Peyer's patch (tissue), 4 donors: ENCODE measurements around the gene KDELR3. TPM values are rescaled to one million over a fixed set of nuclear protein-coding genes. Genes with fewer than 3 reads are reported as not detected.

Experiments used
- DNase-seq, 3 donors: peaks; one replicate each; pipeline ENCODE4 v3.0.0-alpha.2; 2017 to 2019
- H3K27ac ChIP-seq, 4 donors: fragments of 200-600 bp; sonication (generic); one replicate each; pipeline ENCODE4 v1.5.1; 2016 to 2019
- H3K27me3 ChIP-seq, 2 donors: fragments of 200-600 bp; sonication (generic); one replicate each; pipeline ENCODE4 v1.5.1; 2019
- H3K36me3 ChIP-seq, 3 donors: fragments of 200-600 bp; sonication (generic); one replicate each; pipeline ENCODE4 v1.5.1; 2016 to 2019
- H3K4me1 ChIP-seq, 4 donors: fragments of 200-600 bp; sonication (generic); one replicate each; pipeline ENCODE4 v1.5.1; 2016 to 2019
- H3K4me3 ChIP-seq, 4 donors: fragments of 200-600 bp; sonication (generic); 1 replicate in 3 of 4; 2 replicates in 1 of 4; pipeline ENCODE4 v1.5.1; 2016 to 2019; ENCODE audit warnings: mild to moderate bottlenecking in 1 of 4
- H3K9me3 ChIP-seq, 4 donors: fragments of 200-600 bp; sonication (generic); one replicate each; pipeline ENCODE4 v1.5.1; 2016 to 2019; ENCODE audit warnings: mild to moderate bottlenecking in 1 of 4
- POLR2A ChIP-seq, 2 donors: fragments of 450-650 bp; IDR thresholded peaks; one replicate each; pipeline ENCODE4 v1.5.1; 2017; ENCODE audit warnings: antibody characterized with exemption in 2 of 2, mild to moderate bottlenecking in 2 of 2, moderate library complexity in 2 of 2
- total RNA-seq, 4 donors: library from RNA; depleted of rRNA; stranded (reverse); fragments of >200 nt; gene quantifications; one replicate each; pipeline ENCODE4 v1.1.0, GENCODE V29; 2016
- TF ChIP-seq, protein P1 (sequence below), 6 experiments: fragments of 450-650 bp in 4 of 6; fragments of 200-600 bp in 2 of 6; sonication (generic) in 1 of 6; IDR thresholded peaks; one replicate each; pipeline ENCODE4 v1.5.1; 2017 to 2019; ENCODE audit warnings: antibody characterized with exemption in 6 of 6, mild to moderate bottlenecking in 3 of 6, moderate library complexity in 1 of 6

Gene KDELR3
- total RNA-seq, 4 donors from 2014 or later: 2.5 to 20.0 (median 16.6) TPM

DNA sequence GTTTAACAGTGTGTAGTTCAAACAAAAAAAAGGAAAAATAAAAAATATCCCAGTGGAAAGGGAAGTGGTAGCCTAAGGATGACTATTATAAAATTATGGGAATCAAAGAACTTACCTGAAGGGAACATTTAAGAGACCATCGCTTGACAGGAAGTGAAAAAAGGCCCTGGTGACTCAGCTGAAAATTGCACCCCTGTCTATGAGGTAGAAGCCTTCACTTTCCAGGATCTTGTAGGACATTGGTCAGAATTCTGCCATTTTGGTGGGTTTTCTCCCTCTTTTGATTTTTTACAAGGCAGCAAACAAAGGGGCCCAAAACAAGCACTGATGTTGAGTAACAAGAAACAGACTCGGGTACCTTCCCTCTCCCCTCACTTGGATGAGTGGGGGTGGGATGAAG, 22.6 kb downstream of the KDELR3 start:
- Histone ChIP-seq H3K27me3 (no peaks in the 10 kb centered on the region), H3K4me1 (peaks cover 0 to 12% (median 0%) of the 10 kb centered on the region in 4 donors), H3K27ac (peak overlapping the region in 3 of 4 donors; percentile 20 to 66 (median 42)), H3K9me3 (no peaks in the 10 kb centered on the region), H3K36me3 (peaks cover 0 to 99% (median 14%) of the 10 kb centered on the region in 3 donors), H3K4me3 (no peak overlapping the region)
- TF ChIP-seq, protein P1, sequence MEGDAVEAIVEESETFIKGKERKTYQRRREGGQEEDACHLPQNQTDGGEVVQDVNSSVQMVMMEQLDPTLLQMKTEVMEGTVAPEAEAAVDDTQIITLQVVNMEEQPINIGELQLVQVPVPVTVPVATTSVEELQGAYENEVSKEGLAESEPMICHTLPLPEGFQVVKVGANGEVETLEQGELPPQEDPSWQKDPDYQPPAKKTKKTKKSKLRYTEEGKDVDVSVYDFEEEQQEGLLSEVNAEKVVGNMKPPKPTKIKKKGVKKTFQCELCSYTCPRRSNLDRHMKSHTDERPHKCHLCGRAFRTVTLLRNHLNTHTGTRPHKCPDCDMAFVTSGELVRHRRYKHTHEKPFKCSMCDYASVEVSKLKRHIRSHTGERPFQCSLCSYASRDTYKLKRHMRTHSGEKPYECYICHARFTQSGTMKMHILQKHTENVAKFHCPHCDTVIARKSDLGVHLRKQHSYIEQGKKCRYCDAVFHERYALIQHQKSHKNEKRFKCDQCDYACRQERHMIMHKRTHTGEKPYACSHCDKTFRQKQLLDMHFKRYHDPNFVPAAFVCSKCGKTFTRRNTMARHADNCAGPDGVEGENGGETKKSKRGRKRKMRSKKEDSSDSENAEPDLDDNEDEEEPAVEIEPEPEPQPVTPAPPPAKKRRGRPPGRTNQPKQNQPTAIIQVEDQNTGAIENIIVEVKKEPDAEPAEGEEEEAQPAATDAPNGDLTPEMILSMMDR (IDR thresholded peaks at IDR 0.05): peak in 3 of 6 experiments; percentile 6 to 26 (median 12)
- no peak for TF ChIP-seq POLR2A (IDR thresholded peaks at IDR 0.05)
- DNase-seq: no peak

DNA sequence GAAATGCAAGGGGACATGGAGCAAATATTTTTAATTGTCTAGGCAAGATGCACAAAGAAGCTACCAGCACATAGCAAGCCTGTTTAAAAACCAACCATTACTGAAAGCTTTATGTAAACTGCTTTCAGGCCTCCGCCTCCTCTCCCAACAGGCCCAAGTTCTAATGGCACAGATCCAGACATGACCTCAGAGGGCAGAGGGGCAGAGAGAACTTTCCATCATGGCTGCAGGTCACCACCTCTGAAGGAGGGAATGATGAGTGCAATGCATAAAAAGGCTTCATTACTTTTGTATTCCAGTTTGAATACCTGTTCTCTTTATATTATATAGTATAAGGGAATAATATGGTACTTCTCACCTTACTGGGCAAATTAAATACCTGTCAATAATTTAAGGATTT, 23.0 kb downstream of the KDELR3 start:
- Histone ChIP-seq H3K36me3 (peaks cover 0 to 99% (median 14%) of the 10 kb centered on the region in 3 donors), H3K27me3 (no peaks in the 10 kb centered on the region), H3K4me1 (peaks cover 0 to 12% (median 0%) of the 10 kb centered on the region in 4 donors), H3K4me3 (no peak overlapping the region), H3K27ac (peak overlapping the region in 3 of 4 donors; percentile 20 to 66 (median 42)), H3K9me3 (no peaks in the 10 kb centered on the region)
- TF ChIP-seq, protein P1 (IDR thresholded peaks at IDR 0.05): no peak
- no peak for TF ChIP-seq POLR2A (IDR thresholded peaks at IDR 0.05)
- DNase-seq: peak in 2 of 3 donors; percentile 67 to 88

DNA sequence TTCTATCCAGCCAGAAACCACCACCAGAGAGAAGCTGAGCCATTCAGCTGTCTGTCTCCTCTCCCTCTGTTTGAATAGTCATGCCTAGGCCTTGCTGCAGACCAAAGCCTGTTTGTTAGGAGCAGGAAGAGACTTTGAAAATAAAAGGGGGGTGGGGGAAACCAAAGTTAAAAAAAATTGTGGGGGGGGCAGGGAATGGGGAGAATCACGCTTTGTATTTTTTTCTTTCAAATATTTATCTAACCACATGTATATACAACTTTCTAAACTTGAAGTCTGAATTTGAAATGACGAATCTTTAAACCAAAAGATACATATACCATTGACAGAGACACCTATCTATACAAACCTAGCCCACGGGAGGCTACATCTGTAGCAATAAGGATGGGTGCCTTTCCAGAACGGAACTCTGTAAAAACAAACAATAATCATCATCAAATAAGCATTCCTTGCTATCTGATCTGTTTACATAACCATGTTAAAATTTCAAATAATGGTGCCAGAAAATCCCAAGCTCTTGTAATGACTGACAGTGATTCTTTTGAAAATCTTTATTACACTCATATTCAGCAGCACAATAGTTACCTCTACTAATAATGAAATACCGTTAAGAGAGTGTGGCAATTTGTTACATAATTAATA, 23.9 kb downstream of the KDELR3 start:
- Histone ChIP-seq H3K27ac (peak overlapping the region in 2 of 4 donors; percentile 28 to 42), H3K36me3 (peaks cover 0 to 99% (median 14%) of the 10 kb centered on the region in 3 donors), H3K4me3 (no peak overlapping the region), H3K27me3 (no peaks in the 10 kb centered on the region), H3K4me1 (peaks cover 0 to 12% (median 0%) of the 10 kb centered on the region in 4 donors), H3K9me3 (no peaks in the 10 kb centered on the region)
- DNase-seq: no peak
- TF ChIP-seq, protein P1 (IDR thresholded peaks at IDR 0.05): no peak
- TF ChIP-seq POLR2A (IDR thresholded peaks at IDR 0.05): no peak

DNA sequence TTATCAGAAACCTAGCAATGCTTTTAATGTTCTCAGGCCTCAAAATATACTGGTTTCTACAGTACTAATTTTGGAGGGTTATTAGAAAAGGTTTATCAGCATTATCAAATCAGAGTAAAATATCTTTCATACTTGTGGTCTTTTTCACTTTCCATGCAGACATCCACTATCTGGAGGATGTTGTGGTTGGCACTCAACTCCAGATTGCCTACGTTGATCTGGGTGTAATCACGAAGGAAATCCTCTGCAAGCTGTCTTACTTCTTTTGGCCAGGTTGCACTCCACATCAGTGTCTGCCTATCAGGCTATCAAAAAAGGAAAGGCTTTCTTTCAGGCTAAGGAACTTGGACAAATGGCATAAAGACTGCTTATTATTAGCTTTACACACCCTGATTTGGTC, 26.6 kb downstream of the KDELR3 start:
- Histone ChIP-seq H3K27me3 (no peaks in the 10 kb centered on the region), H3K4me1 (peaks cover 0 to 19% (median 0%) of the 10 kb centered on the region in 4 donors), H3K36me3 (peaks cover 0 to 99% (median 14%) of the 10 kb centered on the region in 3 donors), H3K27ac (no peak overlapping the region), H3K4me3 (no peak overlapping the region), H3K9me3 (no peaks in the 10 kb centered on the region)
- no peak for DNase-seq
- TF ChIP-seq, protein P1 (IDR thresholded peaks at IDR 0.05): no peak
- TF ChIP-seq POLR2A (IDR thresholded peaks at IDR 0.05): no peak

DNA sequence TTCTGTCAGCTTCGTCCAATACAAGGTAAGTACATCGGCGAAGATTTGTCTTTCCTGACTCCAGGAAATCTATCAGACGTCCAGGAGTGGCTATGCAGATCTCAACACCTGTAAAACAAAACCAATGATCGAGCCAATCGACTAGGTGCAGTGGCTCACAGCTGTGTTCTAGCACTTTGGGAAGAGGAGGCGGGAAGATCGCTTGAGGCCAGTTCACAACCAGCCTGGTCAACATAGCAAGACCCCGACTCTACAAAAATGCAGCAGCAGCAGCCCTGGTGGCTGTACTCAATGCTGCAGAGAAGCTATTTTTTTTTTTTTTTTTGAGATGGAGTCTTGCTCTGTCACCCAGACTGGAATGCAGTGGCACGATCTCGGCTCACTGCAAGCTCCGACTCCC, 27.0 kb downstream of the KDELR3 start:
- Histone ChIP-seq H3K36me3 (peaks cover 0 to 99% (median 14%) of the 10 kb centered on the region in 3 donors), H3K27me3 (no peaks in the 10 kb centered on the region), H3K4me1 (peaks cover 0 to 24% (median 0%) of the 10 kb centered on the region in 4 donors), H3K9me3 (no peaks in the 10 kb centered on the region), H3K4me3 (no peak overlapping the region), H3K27ac (no peak overlapping the region)
- no peak for DNase-seq
- TF ChIP-seq, protein P1 (IDR thresholded peaks at IDR 0.05): no peak
- no peak for TF ChIP-seq POLR2A (IDR thresholded peaks at IDR 0.05)
